Activated CD4-positive, alpha-beta memory T cell treated with anti-CD3 and anti-CD28 coated beads for 36 hours (primary cell): ENCODE results near the gene CHCHD3. TPM values are rescaled to one million over a fixed set of nuclear protein-coding genes. Genes with fewer than 3 reads are reported as not detected.

Experiments used
- CTCF ChIA-PET: fragments of 350-600 bp; sonication (Branson Sonifier 250); formaldehyde crosslinking; loops from one replicate; lab custom pipeline; 2021; ENCODE audit warnings: antibody characterized with exemption, inconsistent platforms; lab: Charles Lee
- POLR2A ChIA-PET: fragments of 350-600 bp; sonication (Branson Sonifier 250); formaldehyde crosslinking; loops from one replicate; lab custom pipeline; 2021; ENCODE audit warnings: antibody characterized with exemption; lab: Charles Lee
- DNase-seq: peaks from one replicate; pipeline ENCODE4 v3.0.0-alpha.2; 2020
- H3K27ac Mint-ChIP-seq: one replicate; pipeline ENCODE4 v1.8.0; 2021; ENCODE audit warnings: mixed read lengths
- H3K27me3 Mint-ChIP-seq: one replicate; pipeline ENCODE4 v1.8.0; 2021; ENCODE audit warnings: mixed read lengths
- H3K36me3 Mint-ChIP-seq: one replicate; pipeline ENCODE4 v1.8.0; 2021; ENCODE audit warnings: mixed read lengths
- H3K4me1 Mint-ChIP-seq: one replicate; pipeline ENCODE4 v1.8.0; 2021; ENCODE audit warnings: low read depth, mixed read lengths
- H3K4me3 Mint-ChIP-seq: one replicate; pipeline ENCODE4 v1.8.0; 2021; ENCODE audit warnings: mild to moderate bottlenecking, mixed read lengths
- H3K9me3 Mint-ChIP-seq: one replicate; pipeline ENCODE4 v1.8.0; 2021; ENCODE audit warnings: mixed read lengths
- intact Hi-C: fragments of 100-400 bp; cut with micrococcal nuclease; formaldehyde crosslinking; loops from one replicate; pipeline ENCODE4 v1.15.1; 2023
- total RNA-seq, 2 experiments: library from RNA; stranded (reverse); gene quantifications; one replicate each; pipeline ENCODE4 v1.2.3, GENCODE V29; 2021

The CHCHD3 gene
- total RNA-seq, 2 experiments from 2014 or later: 49.6 to 51.0 TPM

- H3K4me1 Mint-ChIP-seq: peaks cover 1% of the 10 kb centered on the region
- no peak overlapping the region for H3K4me3 Mint-ChIP-seq
- ChIA-PET POLR2A (no interaction called here), CTCF (no interaction called here)
- intact Hi-C loops: no loop called here
- H3K27ac Mint-ChIP-seq: no peak overlapping the region
- H3K9me3 Mint-ChIP-seq: no peaks in the 10 kb centered on the region
- H3K36me3 Mint-ChIP-seq: peaks cover 16% of the 10 kb centered on the region
- no peak for DNase-seq
- H3K27me3 Mint-ChIP-seq: no peaks in the 10 kb centered on the region
Observed at GRCh38 chr7:132800522-132800921, 281.4 kb downstream of the CHCHD3 start.

DNA sequence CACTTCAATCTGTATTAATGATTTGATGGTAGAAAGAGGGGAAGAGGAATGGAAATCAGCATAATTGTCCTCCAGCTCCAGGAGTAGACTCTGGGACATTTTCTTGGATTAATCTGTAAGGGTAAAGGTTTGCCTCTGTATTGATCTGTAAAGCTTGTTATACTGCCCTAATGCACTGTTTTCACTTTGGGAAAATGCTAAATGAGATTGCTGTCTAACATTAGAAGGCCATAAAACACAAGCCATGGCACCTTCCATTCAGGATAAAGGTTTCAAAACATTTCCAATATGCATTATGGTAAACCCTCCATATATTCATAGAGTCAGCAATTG lies 282.8 kb downstream of the CHCHD3 start:
- no peaks in the 10 kb centered on the region for H3K27me3 Mint-ChIP-seq
- intact Hi-C loops: no loop called here
- ChIA-PET CTCF (no interaction called here), POLR2A (no interaction called here)
- H3K9me3 Mint-ChIP-seq: no peaks in the 10 kb centered on the region
- H3K27ac Mint-ChIP-seq: no peak overlapping the region
- peaks cover 1% of the 10 kb centered on the region for H3K4me1 Mint-ChIP-seq
- DNase-seq: no peak
- no peak overlapping the region for H3K4me3 Mint-ChIP-seq
- H3K36me3 Mint-ChIP-seq: peaks cover 21% of the 10 kb centered on the region

GRCh38 chr7:132797152-132797551 lies 284.7 kb downstream of the CHCHD3 start:
- POLR2A ChIA-PET: no interaction called here
- CTCF ChIA-PET: no interaction called here

GRCh38 chr7:132793474-132793873 lies 288.4 kb downstream of the CHCHD3 start:
- intact Hi-C loops: no loop called here
- peaks cover 30% of the 10 kb centered on the region for H3K36me3 Mint-ChIP-seq
- ChIA-PET POLR2A (no interaction called here), CTCF (no interaction called here)
- DNase-seq: no peak
- no peak overlapping the region for H3K27ac Mint-ChIP-seq
- no peak overlapping the region for H3K4me3 Mint-ChIP-seq
- H3K27me3 Mint-ChIP-seq: no peaks in the 10 kb centered on the region
- H3K4me1 Mint-ChIP-seq: no peaks in the 10 kb centered on the region
- H3K9me3 Mint-ChIP-seq: no peaks in the 10 kb centered on the region

More at GRCh38 chr7:132797152-132797551, 284.7 kb downstream of the CHCHD3 start:
- intact Hi-C loops: no loop called here
- no peak overlapping the region for H3K4me3 Mint-ChIP-seq
- DNase-seq: no peak
- H3K9me3 Mint-ChIP-seq: no peaks in the 10 kb centered on the region
- H3K27ac Mint-ChIP-seq: no peak overlapping the region
- H3K4me1 Mint-ChIP-seq: peaks cover 1% of the 10 kb centered on the region
- H3K36me3 Mint-ChIP-seq: peaks cover 23% of the 10 kb centered on the region
- H3K27me3 Mint-ChIP-seq: no peaks in the 10 kb centered on the region

DNA sequence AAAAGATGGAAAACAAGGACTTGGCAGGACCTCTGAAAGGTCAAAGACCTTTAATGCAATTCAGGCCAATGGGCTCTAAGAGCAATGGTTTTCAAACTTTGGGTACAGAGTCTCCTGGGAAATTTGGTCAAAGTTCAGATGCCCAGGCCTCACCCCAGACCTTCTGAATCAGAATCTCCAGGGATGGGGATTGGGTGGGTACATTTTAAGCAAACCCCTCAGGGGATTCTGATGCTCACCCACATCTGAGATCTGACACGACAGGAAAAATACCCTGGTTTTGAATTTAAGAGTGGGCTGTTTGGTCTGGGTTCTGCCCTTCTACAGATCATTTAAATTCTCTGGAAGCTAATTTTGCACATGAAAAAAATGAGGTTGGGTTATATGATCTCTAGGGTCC lies 290.9 kb downstream of the CHCHD3 start:
- H3K36me3 Mint-ChIP-seq: peaks cover 26% of the 10 kb centered on the region
- intact Hi-C loops: no loop called here

DNA sequence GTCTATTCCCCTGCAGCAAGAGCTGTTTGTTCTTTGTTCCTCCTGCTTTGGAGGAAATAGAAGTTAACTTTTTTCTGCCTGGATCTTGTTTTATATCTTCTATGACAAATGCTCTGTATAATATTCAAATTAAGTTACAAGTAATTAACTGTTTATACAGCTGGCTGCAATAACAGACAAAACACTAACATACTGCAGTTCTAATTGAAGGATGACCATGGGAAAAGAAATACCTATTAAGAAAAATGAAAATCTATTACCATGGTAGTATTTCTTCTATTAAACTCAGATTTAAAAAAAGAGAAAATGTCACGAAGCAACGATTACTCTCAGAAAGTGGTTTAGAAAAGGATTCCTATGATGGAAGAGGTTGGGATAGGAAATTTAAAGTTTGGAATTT lies 291.8 kb downstream of the CHCHD3 start:
- Mint-ChIP-seq H3K4me3 (no peak overlapping the region), H3K36me3 (peaks cover 24% of the 10 kb centered on the region), H3K27ac (no peak overlapping the region), H3K27me3 (no peaks in the 10 kb centered on the region), H3K9me3 (no peaks in the 10 kb centered on the region), H3K4me1 (no peaks in the 10 kb centered on the region)
- intact Hi-C loops: no loop called here
- DNase-seq: no peak
- CTCF ChIA-PET: no interaction called here
- POLR2A ChIA-PET: no interaction called here

More for the DNA sequence above, 290.9 kb downstream of the CHCHD3 start:
- no peak overlapping the region for H3K27ac Mint-ChIP-seq
- H3K27me3 Mint-ChIP-seq: no peaks in the 10 kb centered on the region
- ChIA-PET CTCF (interaction anchor here (0.6 kb wide), 1 partner anchor 1598 kb away, joined by 3 read pairs; no protein-coding TSS in a partner anchor), POLR2A (no interaction called here)
- no peak for DNase-seq
- no peaks in the 10 kb centered on the region for H3K4me1 Mint-ChIP-seq
- no peak overlapping the region for H3K4me3 Mint-ChIP-seq
- H3K9me3 Mint-ChIP-seq: no peaks in the 10 kb centered on the region

DNA sequence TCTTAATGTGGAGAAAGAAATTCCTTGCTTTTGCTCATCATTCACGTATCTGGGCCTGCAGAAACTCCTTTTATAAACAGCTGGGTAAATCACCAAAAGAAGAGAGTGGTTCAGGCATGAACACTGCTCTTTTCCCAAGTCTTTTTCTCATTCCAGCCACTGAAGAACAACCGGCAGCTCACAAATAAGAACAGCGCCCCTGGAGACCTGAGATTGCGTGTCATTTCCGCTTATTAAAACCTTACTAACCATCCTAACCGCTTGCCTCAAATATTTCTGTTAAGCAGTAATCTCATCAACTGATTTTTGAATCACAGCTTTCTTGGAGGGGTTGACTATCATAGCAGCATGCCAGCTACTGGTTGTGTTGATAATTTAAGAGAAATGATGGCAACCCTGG lies 292.6 kb downstream of the CHCHD3 start:
- no peak for DNase-seq
- intact Hi-C loops: no loop called here
- POLR2A ChIA-PET: no interaction called here
- H3K27me3 Mint-ChIP-seq: no peaks in the 10 kb centered on the region
- no peak overlapping the region for H3K4me3 Mint-ChIP-seq
- H3K36me3 Mint-ChIP-seq: peaks cover 28% of the 10 kb centered on the region
- H3K4me1 Mint-ChIP-seq: no peaks in the 10 kb centered on the region
- H3K9me3 Mint-ChIP-seq: no peaks in the 10 kb centered on the region
- CTCF ChIA-PET: no interaction called here
- H3K27ac Mint-ChIP-seq: no peak overlapping the region

DNA sequence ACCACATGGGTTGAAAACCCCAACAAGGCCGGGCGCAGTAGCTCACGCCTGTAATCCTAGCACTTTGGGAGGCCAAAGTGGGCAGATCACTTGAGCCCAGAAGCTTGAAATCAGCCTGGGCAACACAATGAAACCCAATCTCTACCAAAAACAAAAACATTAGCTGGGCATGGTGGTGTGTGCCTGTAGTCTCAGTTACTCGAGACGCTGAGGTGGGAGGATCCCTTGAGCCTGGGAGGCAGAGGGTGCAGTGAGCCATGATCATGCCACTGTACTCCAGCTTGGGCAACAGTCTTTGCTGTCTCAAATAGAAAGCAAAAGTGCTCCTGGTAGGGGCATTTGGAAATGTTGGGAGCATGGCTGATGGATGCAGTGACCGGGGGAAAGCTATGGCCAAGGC lies 296.0 kb downstream of the CHCHD3 start:
- no peaks in the 10 kb centered on the region for H3K4me1 Mint-ChIP-seq
- no peak for DNase-seq
- H3K9me3 Mint-ChIP-seq: no peaks in the 10 kb centered on the region
- ChIA-PET POLR2A (no interaction called here), CTCF (no interaction called here)
- no peak overlapping the region for H3K27ac Mint-ChIP-seq
- no peak overlapping the region for H3K4me3 Mint-ChIP-seq
- H3K27me3 Mint-ChIP-seq: no peaks in the 10 kb centered on the region
- peaks cover 25% of the 10 kb centered on the region for H3K36me3 Mint-ChIP-seq
- intact Hi-C loops: no loop called here

DNA sequence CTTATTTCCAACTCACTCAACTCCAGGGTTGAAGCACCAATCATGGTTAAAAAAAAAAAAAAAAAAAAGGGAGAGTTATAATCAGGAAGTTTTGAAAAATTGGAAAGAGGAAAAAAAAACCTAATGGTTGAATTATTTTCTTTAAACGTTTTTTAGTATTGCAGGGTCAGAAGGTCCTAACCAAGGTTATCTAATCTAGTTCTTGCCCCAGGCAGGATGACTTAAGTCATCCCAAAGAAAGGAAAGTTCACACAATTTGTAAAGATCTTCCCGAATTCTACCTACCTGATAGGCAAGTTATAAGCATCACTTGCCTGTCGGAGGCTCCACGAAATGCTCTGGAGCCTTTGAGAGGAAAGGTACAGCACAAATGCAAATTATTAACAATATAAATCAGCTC lies 297.5 kb downstream of the CHCHD3 start:
- no peak for DNase-seq
- ChIA-PET CTCF (no interaction called here), POLR2A (no interaction called here)
- Mint-ChIP-seq H3K27me3 (no peaks in the 10 kb centered on the region), H3K4me1 (peaks cover under 1% of the 10 kb centered on the region), H3K4me3 (no peak overlapping the region), H3K9me3 (no peaks in the 10 kb centered on the region), H3K36me3 (peaks cover 22% of the 10 kb centered on the region), H3K27ac (no peak overlapping the region)
- intact Hi-C loops: no loop called here

- no peak for DNase-seq
- POLR2A ChIA-PET: no interaction called here
- H3K36me3 Mint-ChIP-seq: peaks cover 22% of the 10 kb centered on the region
- no peaks in the 10 kb centered on the region for H3K27me3 Mint-ChIP-seq
- H3K4me3 Mint-ChIP-seq: no peak overlapping the region
- H3K27ac Mint-ChIP-seq: no peak overlapping the region
- H3K9me3 Mint-ChIP-seq: no peaks in the 10 kb centered on the region
- peaks cover 3% of the 10 kb centered on the region for H3K4me1 Mint-ChIP-seq
- intact Hi-C loops: no loop called here
- CTCF ChIA-PET: no interaction called here
Observed at GRCh38 chr7:132783824-132784223, 298.1 kb downstream of the CHCHD3 start.

- H3K4me1 Mint-ChIP-seq: peaks cover 9% of the 10 kb centered on the region
- no peak for DNase-seq
- H3K4me3 Mint-ChIP-seq: no peak overlapping the region
- peaks cover 3% of the 10 kb centered on the region for H3K27me3 Mint-ChIP-seq
- H3K9me3 Mint-ChIP-seq: no peaks in the 10 kb centered on the region
- ChIA-PET POLR2A (no interaction called here), CTCF (no interaction called here)
- intact Hi-C loops: no loop called here
- peaks cover 18% of the 10 kb centered on the region for H3K36me3 Mint-ChIP-seq
- H3K27ac Mint-ChIP-seq: no peak overlapping the region
Observed at GRCh38 chr7:132782777-132783640, 298.9 kb downstream of the CHCHD3 start.

DNA sequence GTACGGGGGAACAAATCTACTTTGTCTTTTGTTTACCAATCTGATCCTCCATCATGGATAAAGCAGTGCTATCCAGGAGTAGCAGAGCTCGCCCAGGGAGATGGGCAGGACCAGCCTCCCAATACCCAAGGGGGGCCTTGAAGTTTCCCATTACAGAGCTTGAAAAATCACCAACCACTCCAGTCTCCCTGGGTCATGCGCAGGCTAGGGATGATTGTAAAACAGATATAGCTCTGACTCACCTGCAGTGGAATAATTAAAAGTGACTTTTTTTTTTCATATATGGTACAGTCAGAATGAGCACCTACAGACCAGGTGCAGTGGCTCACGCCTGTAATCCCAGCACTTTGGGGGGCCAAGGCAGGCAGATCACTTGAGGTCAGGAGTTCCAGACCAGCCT lies 301.1 kb downstream of the CHCHD3 start:
- no peak for DNase-seq
- intact Hi-C loops: no loop called here
- Mint-ChIP-seq H3K27me3 (peaks cover 9% of the 10 kb centered on the region), H3K9me3 (no peaks in the 10 kb centered on the region), H3K36me3 (peaks cover 15% of the 10 kb centered on the region), H3K27ac (no peak overlapping the region), H3K4me1 (peaks cover 20% of the 10 kb centered on the region), H3K4me3 (no peak overlapping the region)
- ChIA-PET CTCF (no interaction called here), POLR2A (no interaction called here)

GRCh38 chr7:132779164-132779563 lies 302.7 kb downstream of the CHCHD3 start:
- Mint-ChIP-seq H3K27ac (no peak overlapping the region), H3K27me3 (peaks cover 9% of the 10 kb centered on the region), H3K9me3 (no peaks in the 10 kb centered on the region), H3K4me1 (peaks cover 20% of the 10 kb centered on the region), H3K36me3 (peaks cover 3% of the 10 kb centered on the region), H3K4me3 (no peak overlapping the region)
- no peak for DNase-seq
- ChIA-PET POLR2A (no interaction called here), CTCF (no interaction called here)
- intact Hi-C loops: loop anchor here (10.0 kb wide), 1 partner anchor 306 kb away; the partner anchor contains the start of gene CHCHD3
